ENCODE results near the gene PCBD1.

PCBD1 gene

GRCh38 chr10:70917226-70917625 is 28.9 kb upstream of the PCBD1 start:
- no peak for DNase-seq

GRCh38 chr10:70916241-70916640 is 27.9 kb upstream of the PCBD1 start:
- DNase-seq: no peak

- no peak for DNase-seq
These were observed 27.4 kb upstream of the PCBD1 start for GRCh38 chr10:70915806-70916205.

GRCh38 chr10:70915206-70915605 is 26.8 kb upstream of the PCBD1 start:
- DNase-seq: no peak

- DNase-seq: no peak
These were observed 26.0 kb upstream of the PCBD1 start for GRCh38 chr10:70914316-70914864.

- no peak for DNase-seq
These were observed 25.5 kb upstream of the PCBD1 start for GRCh38 chr10:70913893-70914240.

- no peak for DNase-seq
These were observed 25.0 kb upstream of the PCBD1 start for GRCh38 chr10:70913191-70913892.

GRCh38 chr10:70912556-70912955 is 24.2 kb upstream of the PCBD1 start:
- DNase-seq: no peak

GRCh38 chr10:70911386-70911785 is 23.0 kb upstream of the PCBD1 start:
- no peak for DNase-seq

- no peak for DNase-seq
These were observed 22.3 kb upstream of the PCBD1 start for GRCh38 chr10:70910486-70911341.

- no peak for DNase-seq
These were observed 21.1 kb upstream of the PCBD1 start for GRCh38 chr10:70909326-70909935.

GRCh38 chr10:70908406-70909296 is 20.3 kb upstream of the PCBD1 start:
- no peak for DNase-seq

GRCh38 chr10:70907637-70908405 is 19.5 kb upstream of the PCBD1 start:
- DNase-seq: no peak

GRCh38 chr10:70906953-70907636 is 18.7 kb upstream of the PCBD1 start:
- DNase-seq: no peak

- no peak for DNase-seq
These were observed 17.8 kb upstream of the PCBD1 start for GRCh38 chr10:70906031-70906783.

- no peak for DNase-seq
These were observed 17.0 kb upstream of the PCBD1 start for GRCh38 chr10:70905071-70906021.

- no peak for DNase-seq
These were observed 15.0 kb upstream of the PCBD1 start for GRCh38 chr10:70903262-70903921.

GRCh38 chr10:70902661-70903261 is 14.4 kb upstream of the PCBD1 start:
- DNase-seq: no peak

All from NCI-H446 treated with DMSO at 0.1 percent for 48 hours (cell line).